ENCODE measurements around the gene HIBADH. TPM values are rescaled to one million over a fixed set of nuclear protein-coding genes. Genes with fewer than 3 reads are reported as not detected.

The HIBADH gene
- total RNA-seq, 1 experiment from 2014 or later = 31.2 TPM

DNA sequence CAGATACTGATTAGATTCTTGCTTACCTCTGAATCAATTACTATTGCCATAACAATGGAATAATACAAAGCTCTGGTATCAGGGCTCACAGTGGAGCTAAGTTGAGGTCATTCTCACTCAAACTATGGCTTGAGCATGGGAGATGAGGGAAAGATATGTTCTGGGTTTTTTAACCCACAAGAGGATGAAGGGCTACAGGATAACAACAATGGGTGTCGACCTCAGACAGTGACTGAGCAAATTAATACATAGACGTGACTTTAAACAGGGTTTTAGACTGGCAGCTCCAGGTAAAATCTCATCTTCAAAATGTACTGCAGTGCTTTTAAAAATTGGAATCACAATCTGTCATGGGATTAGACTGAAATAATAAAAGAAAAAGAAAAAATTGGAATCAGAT, 7.5 kb upstream of the HIBADH start:
- Histone ChIP-seq H3K27me3 (ENCODE audit: control insufficient read depth, insufficient read depth, low read length) (no peaks in the 10 kb centered on the region), H3K4me3 (ENCODE audit: low read depth in 2 of 2, low read length in 2 of 2) (no peak overlapping the region), H3K27ac (ENCODE audit: low read length) (no peak overlapping the region), H3K4me1 (ENCODE audit: control insufficient read depth, insufficient read depth, low read length) (no peaks in the 10 kb centered on the region), H3K9me3 (ENCODE audit: control insufficient read depth, insufficient read depth, low read depth, low read length) (no peaks in the 10 kb centered on the region), H3K36me3 (ENCODE audit: control insufficient read depth, insufficient read depth, low read length) (no peaks in the 10 kb centered on the region)
- TF ChIP-seq, protein P1, sequence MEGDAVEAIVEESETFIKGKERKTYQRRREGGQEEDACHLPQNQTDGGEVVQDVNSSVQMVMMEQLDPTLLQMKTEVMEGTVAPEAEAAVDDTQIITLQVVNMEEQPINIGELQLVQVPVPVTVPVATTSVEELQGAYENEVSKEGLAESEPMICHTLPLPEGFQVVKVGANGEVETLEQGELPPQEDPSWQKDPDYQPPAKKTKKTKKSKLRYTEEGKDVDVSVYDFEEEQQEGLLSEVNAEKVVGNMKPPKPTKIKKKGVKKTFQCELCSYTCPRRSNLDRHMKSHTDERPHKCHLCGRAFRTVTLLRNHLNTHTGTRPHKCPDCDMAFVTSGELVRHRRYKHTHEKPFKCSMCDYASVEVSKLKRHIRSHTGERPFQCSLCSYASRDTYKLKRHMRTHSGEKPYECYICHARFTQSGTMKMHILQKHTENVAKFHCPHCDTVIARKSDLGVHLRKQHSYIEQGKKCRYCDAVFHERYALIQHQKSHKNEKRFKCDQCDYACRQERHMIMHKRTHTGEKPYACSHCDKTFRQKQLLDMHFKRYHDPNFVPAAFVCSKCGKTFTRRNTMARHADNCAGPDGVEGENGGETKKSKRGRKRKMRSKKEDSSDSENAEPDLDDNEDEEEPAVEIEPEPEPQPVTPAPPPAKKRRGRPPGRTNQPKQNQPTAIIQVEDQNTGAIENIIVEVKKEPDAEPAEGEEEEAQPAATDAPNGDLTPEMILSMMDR (IDR thresholded peaks at IDR 0.05) = no peak
- no peak for TF ChIP-seq SIN3A (IDR thresholded peaks at IDR 0.05; ENCODE audit: borderline replicate concordance, insufficient read depth, low read depth, low read length)
- no peak for TF ChIP-seq TCF7L2 (IDR thresholded peaks at IDR 0.05; ENCODE audit: low read depth, low read length)
- TF ChIP-seq POLR2AphosphoS5 (IDR thresholded peaks at IDR 0.05; ENCODE audit: low read depth, low read length) = no peak
- no peak for TF ChIP-seq REST (IDR thresholded peaks at IDR 0.05; ENCODE audit: insufficient read depth in 1 of 2, low read depth in 2 of 2, low read length in 1 of 2)
- ChIA-PET POLR2A (no interaction called here), CTCF (no interaction called here)
- no peak for DNase-seq (ENCODE audit: low read depth, low spot score)
- BruUV-seq (replicated peaks) = no TSS peak
- no peak for ATAC-seq
- intact Hi-C loops (cut with micrococcal nuclease; ENCODE audit: unreplicated experiment) = no loop called here
- in situ Hi-C loops (cut with HindIII; ENCODE audit: low pct_unique_long_range_greater_than_20kb, low sequenced_read_pairs) = no loop called here

DNA sequence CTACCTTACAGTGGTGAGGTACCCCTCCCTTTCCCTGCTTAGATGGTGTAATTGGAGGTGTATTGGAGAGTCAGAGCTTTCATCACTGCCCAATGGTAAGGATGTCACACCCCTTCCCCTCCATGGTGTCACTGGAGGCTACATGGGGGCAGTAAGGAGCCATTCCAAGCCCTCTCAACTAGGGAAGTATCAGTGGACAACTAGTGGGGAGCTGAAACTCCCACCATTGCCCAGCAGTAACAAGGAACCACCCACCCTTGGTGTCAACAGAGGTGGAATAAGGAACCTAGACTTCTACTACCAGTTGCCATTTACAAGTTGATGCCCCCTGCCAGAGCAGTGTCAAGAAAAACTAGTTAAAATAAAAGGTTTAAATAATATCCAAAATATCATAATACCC, 2.8 kb upstream of the HIBADH start:
- TF ChIP-seq, protein P1 (IDR thresholded peaks at IDR 0.05) = no peak
- TF ChIP-seq POLR2AphosphoS5 (IDR thresholded peaks at IDR 0.05; ENCODE audit: low read depth, low read length) (no peak), SIN3A (IDR thresholded peaks at IDR 0.05; ENCODE audit: borderline replicate concordance, insufficient read depth, low read depth, low read length) (no peak), TCF7L2 (IDR thresholded peaks at IDR 0.05; ENCODE audit: low read depth, low read length) (no peak), REST (IDR thresholded peaks at IDR 0.05; ENCODE audit: insufficient read depth in 1 of 2, low read depth in 2 of 2, low read length in 1 of 2) (no peak)
- H3K9me3 ChIP-seq (ENCODE audit: control insufficient read depth, insufficient read depth, low read depth, low read length) = no peaks in the 10 kb centered on the region
- no peaks in the 10 kb centered on the region; the same call in 1 of the 2 replicates for H3K36me3 ChIP-seq (ENCODE audit: control insufficient read depth, insufficient read depth, low read length)
- BruUV-seq (replicated peaks) = no TSS peak
- ChIA-PET POLR2A (no interaction called here), CTCF (no interaction called here)
- no peaks in the 10 kb centered on the region for H3K27me3 ChIP-seq (ENCODE audit: control insufficient read depth, insufficient read depth, low read length)
- intact Hi-C loops (cut with micrococcal nuclease; ENCODE audit: unreplicated experiment) (no loop called here), in situ Hi-C loops (cut with HindIII; ENCODE audit: low pct_unique_long_range_greater_than_20kb, low sequenced_read_pairs) (no loop called here)
- ATAC-seq = no peak
- no peak overlapping the region for H3K27ac ChIP-seq (ENCODE audit: low read length)
- peaks cover 4% of the 10 kb centered on the region; the same call in 1 of the 2 replicates for H3K4me1 ChIP-seq (ENCODE audit: control insufficient read depth, insufficient read depth, low read length)
- no peak for DNase-seq (ENCODE audit: low read depth, low spot score)
- H3K4me3 ChIP-seq (ENCODE audit: low read depth in 2 of 2, low read length in 2 of 2) = no peak overlapping the region

Measured in Panc1 (cell line).